ENCODE data around the gene COQ5.

GRCh38 chr12:120489018-120489417, 39.9 kb downstream of the COQ5 start:
- TF ChIP-seq RXRA (IDR thresholded peaks at IDR 0.05) = no peak
- no peak for TF ChIP-seq CTCF (IDR thresholded peaks at IDR 0.05; ENCODE audit: low read depth, low read length, missing input control)
- TF ChIP-seq JUND (IDR thresholded peaks at IDR 0.05) = no peak
- TF ChIP-seq, protein P1, sequence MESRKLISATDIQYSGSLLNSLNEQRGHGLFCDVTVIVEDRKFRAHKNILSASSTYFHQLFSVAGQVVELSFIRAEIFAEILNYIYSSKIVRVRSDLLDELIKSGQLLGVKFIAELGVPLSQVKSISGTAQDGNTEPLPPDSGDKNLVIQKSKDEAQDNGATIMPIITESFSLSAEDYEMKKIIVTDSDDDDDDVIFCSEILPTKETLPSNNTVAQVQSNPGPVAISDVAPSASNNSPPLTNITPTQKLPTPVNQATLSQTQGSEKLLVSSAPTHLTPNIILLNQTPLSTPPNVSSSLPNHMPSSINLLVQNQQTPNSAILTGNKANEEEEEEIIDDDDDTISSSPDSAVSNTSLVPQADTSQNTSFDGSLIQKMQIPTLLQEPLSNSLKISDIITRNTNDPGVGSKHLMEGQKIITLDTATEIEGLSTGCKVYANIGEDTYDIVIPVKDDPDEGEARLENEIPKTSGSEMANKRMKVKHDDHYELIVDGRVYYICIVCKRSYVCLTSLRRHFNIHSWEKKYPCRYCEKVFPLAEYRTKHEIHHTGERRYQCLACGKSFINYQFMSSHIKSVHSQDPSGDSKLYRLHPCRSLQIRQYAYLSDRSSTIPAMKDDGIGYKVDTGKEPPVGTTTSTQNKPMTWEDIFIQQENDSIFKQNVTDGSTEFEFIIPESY (IDR thresholded peaks at IDR 0.05) = no peak
